H1 (cell line): ENCODE data around the gene ITGB5. TPM values are rescaled to one million over a fixed set of nuclear protein-coding genes. Genes with fewer than 3 reads are reported as not detected.

Experiments used
- BCL11A ChIP-seq, 2 experiments: IDR thresholded peaks; one replicate each; pipeline ENCODE4 v1.6.1; 2011; ENCODE audit warnings: low read depth in 2 of 2, low read length in 2 of 2, mild to moderate bottlenecking in 2 of 2
- polyA plus RNA-seq, 7 experiments: library from polyadenylated mRNA; depleted of rRNA in 3 of 7; stranded (reverse) in 5 of 7; unstranded in 2 of 7; fragments of >200 nt in 5 of 7; fragments of 200-250 nt in 2 of 7; gene quantifications; 1 replicate in 5 of 7; 2 replicates in 1 of 7; 4 replicates in 1 of 7; pipeline versions ENCODE4 v1.2.1 to v1.2.3, GENCODE V29; 2011 to 2013; ENCODE audit warnings: missing spikeins in 2 of 7, mixed read lengths in 2 of 7
- total RNA-seq: library from RNA; stranded (reverse); fragmentation: NEBNext Ultra II Directional; extraction: Animal tissue kit (Norgen Biotek cat#: 25700); gene quantifications from 2 replicates; pipeline ENCODE4 v1.2.1, GENCODE V29; 2021

The ITGB5 gene
- total and polyA plus RNA-seq, 2 of the 8 experiments (the other 6 are each of a cell fraction or from before 2014, with no cell fraction given), result 101 to 268 TPM

DNA sequence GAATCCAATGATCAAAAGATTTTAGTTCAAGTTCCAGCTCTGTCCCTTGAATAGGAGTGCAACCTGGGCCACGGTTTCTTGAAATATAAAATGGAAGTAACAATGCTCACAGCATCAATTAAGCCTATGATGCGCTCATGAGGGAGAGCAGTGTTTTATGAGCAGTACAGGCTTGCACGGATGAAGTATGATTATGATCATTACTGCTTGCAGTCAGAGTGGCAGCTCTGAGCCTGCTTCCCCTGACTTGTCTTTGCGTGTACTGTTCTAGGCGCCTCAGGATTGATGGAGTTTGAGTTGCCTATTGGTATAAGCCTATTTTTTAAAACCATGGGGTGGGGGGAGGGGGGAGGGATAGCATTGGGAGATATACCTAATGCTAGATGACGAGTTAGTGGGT, 37.0 kb downstream of the ITGB5 start (continued):
- TF ChIP-seq BCL11A (IDR thresholded peaks at IDR 0.05; ENCODE audit: low read depth in 2 of 2, low read length in 2 of 2), result no peak
- TF ChIP-seq, all 59 proteins: peak for 0
